ENCODE measurements around the gene CDX1. TPM values are rescaled to one million over a fixed set of nuclear protein-coding genes. Genes with fewer than 3 reads are reported as not detected.

Gene CDX1
- total RNA-seq, 1 experiment from 2014 or later: not detected

DNA sequence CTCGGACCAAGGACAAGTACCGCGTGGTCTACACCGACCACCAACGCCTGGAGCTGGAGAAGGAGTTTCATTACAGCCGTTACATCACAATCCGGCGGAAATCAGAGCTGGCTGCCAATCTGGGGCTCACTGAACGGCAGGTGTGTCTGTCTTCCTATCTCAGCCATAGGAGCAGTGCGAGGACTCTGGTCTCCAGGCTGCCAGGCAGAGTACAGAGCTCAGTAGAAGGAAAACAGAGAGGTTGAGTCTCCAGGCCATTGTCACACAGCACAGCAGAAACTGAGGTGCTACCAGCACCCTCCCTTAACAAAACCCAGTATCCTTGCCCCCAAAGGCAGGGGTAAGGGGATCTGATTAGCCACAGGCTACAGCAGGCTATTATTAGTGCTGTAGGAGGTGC, 16.2 kb downstream of the CDX1 start:
- DNase-seq (ENCODE audit: low read depth): no peak

DNA sequence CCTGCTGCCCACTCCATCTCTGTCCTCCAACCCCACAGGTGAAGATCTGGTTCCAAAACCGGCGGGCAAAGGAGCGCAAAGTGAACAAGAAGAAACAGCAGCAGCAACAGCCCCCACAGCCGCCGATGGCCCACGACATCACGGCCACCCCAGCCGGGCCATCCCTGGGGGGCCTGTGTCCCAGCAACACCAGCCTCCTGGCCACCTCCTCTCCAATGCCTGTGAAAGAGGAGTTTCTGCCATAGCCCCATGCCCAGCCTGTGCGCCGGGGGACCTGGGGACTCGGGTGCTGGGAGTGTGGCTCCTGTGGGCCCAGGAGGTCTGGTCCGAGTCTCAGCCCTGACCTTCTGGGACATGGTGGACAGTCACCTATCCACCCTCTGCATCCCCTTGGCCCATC, 16.9 kb downstream of the CDX1 start:
- no peak for DNase-seq (ENCODE audit: low read depth)

DNA sequence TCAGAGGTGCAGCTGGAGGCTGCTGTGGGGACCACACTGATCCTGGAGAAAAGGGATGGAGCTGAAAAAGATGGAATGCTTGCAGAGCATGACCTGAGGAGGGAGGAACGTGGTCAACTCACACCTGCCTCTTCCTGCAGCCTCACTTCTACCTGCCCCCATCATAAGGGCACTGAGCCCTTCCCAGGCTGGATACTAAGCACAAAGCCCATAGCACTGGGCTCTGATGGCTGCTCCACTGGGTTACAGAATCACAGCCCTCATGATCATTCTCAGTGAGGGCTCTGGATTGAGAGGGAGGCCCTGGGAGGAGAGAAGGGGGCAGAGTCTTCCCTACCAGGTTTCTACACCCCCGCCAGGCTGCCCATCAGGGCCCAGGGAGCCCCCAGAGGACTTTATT, 17.4 kb downstream of the CDX1 start:
- no peak for DNase-seq (ENCODE audit: low read depth)

DNA sequence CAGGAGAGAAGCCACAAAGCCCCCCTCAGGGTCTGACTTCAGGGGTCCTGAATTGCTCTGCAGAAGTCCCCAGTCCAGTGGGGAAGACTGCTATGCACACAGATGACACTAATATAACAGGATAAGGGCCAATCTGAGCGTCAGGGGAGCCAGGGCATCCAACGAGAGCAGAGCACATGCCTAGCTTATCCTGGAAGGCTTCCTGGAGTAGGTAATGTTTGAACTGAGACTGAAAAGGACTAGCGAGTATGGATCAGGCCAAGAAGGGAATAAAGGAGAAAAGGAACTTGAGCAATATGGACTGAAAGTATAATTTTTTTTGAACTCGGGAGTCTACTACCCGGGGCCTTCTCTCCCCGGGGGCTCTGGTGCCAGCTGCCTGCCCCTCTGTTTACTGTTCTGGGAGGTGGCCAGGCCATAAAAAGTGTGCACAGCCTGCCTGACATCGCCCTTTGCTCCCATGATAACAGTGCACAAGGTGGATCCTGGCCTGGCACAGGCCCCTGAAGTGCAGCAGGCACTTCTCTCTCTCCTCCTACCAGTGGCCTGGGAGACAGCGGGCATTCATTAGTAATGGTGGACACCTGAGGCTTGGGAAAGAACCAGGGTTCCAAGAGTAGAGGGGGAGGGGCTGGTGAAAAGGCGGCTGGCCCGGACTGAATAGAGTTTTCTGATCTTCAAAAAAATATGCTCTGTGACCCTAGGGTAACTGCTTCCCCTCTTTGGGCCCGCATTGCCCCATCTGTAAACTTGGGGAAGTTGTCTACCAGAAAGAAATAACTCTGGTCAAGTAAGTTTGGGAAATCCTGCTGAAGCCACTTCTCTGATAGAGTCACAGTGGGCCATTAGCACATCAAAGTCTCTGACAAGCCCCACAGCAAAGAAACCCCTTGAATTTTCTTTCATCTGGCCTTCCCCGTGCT, 18.7 kb downstream of the CDX1 start:
- no peak for DNase-seq (ENCODE audit: low read depth)

DNA sequence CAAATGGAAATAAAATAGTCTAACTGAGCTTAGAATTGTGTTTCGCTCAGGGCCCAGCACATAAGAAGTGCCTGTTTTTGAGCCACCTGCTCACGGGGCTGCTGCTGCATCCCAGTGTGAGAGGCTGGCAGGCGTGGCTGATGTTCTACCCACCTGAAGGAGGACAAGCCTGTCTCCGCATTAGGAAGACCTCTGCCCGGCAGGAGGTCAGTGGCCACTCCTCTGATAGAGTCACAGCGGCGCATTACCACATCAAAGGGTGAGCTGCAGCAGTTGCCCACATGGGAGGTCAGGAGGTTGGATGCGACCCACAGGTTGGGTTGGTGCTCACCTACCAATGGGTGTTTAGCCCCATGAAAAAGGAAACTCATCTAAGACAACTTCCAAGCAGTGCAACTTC, 19.6 kb downstream of the CDX1 start:
- no peak for DNase-seq (ENCODE audit: low read depth)

DNA sequence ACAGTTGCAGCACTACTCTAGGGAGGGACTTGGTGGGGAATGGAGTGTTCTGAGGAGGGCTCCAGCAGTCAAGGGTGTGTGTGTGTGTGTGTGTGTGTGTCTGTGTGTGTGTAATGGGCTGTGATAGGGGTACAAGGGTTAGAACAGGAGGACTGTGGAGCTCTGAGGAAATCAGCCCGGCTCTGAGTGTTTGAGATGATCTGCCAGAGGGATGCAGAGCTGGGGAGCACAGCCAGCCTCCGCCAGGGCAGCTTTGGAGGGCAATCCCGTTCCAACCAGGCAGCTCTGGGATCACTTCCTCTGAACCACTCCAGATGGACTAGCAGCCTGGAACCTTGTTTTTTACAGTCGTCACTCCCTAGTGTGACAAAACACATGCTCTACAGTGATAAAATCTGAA, 20.3 kb downstream of the CDX1 start:
- no peak for DNase-seq (ENCODE audit: low read depth)

DNA sequence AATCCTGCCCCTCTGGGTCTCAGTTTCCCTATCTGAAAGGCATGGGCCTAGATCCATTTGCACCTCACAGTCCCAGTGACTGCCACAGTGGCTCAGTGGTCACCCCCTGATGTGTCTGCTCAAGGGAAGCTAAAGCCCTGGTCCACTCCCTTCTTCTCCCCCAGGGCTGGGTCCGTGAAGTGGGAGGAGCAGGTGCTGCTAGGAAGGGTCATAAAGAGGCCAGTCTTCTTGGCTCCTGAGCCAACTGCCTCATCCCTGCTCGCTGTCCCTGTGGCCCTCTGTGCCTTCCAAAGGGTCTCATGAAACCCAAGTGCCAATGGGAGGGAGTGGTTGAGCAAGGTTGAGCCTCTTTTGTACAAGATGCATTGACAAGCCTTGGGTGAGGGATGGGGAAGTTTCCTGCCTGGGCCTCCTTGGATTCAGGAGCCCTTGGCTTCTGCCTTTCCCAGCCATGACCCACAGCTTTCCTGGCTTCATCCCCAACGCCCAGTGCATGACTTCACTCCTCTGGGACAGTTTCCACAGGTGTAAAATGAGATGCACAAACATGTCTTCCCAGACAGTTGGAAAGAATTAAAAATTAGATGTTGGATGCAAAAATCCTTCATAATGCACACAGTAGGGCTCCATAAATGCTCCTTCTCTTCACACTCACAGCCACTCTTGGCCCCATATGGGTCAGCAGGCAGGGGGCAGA, 21.7 kb downstream of the CDX1 start:
- DNase-seq (ENCODE audit: low read depth): no peak

DNA sequence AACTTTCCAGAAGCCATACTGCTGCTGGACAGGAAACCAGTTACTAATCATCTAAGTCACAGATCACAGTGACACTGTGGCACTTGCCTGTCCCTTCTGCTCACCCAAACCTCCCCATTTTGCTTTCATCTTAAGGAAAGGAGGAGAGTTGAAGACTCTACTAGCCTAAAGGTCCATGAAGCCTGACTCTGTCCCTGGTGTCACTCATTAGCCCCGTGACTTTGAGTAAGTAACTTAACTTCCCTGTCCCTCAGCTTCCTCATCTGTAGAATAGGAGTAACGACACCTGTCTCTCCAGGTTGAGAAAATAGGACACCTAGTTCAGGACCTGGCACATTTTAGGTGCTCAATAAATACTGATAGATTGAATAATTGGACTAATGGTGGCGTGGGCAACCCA, 22.7 kb downstream of the CDX1 start:
- DNase-seq (ENCODE audit: low read depth): no peak

DNA sequence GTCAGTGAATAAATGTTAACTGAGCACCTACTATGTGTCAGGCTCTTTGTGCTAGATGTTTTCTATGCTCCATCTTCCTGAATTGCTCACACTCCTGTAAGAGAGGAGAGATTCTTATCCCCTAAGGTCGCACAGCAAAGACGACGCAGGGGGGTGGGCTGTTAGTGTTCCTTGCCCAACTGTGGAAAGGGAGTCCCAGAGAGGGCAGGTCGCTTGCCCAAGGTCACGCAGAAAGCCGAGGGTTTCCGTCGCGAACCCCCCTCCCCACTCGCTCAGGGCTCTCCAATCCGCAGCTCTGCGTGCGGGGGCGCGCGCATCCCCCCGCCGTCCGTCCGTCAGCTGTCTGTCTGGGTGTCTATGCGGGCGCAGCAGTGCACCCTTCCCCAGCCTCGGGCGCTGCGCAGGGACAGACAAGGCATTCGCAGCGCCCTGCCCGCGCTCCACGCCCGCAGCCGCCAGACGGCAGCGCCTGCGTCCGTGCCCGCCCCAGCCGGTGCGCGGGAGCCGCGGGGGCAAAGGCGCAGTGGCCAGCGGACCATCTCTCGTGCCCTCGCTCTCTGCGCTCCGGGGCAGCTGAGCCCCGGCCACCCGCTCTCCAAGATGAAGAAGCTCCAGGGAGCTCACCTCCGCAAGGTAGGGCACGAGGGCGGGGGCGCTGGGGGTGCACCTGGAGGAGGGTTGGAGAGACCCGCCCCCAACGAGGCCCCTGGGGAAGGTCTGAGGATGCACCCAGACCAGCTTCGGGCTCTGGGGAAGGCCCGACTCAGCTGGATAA, 23.3 kb downstream of the CDX1 start, which contains the start of gene SLC6A7:
TSS of gene SLC6A7 (plus strand) at position 335 of the 775 bp plus-strand sequence. CDS start at position 601, 266 bp downstream.
- no peak for DNase-seq (ENCODE audit: low read depth)

DNA sequence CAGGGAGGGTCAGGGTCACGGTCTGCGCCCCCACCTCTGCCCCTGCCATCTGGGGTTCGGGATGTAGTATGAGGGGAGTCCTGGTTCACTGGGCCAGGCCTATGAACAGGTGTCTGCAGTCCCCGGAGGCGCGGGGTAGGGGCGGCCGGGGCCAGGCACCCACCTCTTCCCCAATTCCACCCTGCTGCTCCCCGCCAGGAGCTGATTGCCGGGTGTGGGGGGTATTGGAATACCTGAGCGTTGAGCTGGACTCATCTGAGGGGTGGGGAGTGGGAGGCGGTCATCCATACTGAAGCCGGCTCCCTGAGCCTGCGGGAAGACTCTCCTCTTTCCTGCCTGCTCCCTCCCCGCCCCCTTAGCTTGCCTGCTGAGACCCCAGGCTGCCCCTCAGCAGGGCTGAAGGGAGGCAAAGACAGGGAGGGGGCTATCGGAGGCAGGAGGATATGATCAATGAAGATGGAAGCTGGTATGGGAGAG, 24.0 kb downstream of the CDX1 start:
- DNase-seq (ENCODE audit: low read depth): no peak

DNA sequence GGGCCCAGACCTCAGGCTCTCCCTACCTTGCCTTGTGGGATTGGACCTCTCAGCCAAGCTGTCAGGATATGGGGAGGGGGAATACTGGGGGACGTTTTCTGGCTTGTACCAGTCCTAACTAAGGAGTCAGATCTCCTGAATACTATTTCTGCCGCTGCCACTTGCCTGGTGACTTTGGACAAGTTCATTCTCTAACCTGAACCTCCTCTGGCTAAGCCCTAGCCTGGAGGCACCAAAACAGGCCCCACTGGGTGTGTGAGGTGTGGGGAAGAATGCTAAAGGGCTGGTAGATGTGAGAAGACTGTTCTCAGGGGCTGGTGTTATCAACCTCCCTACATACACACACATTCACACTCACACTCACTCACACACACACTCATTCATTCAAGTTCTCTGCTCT, 24.4 kb downstream of the CDX1 start:
- no peak for DNase-seq (ENCODE audit: low read depth)

DNA sequence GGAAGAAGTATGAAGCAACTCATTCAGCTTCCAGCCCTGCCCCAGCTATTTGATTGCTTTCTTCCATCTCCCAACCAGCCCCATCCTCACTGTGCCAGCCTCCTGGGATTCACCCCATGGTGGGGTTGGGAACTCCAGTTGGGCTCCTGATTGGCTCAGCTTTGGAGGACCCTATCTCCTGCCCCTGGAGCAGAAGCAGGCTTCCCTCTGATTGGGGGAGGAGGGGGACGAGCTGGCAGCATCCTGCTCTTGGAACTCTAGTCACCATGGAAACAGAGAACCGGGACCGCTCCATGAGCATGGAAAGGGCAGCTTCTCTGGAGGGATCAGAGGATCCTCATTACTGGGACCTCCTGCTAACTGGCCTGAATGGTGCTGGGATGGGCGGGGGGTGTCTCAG, 25.9 kb downstream of the CDX1 start:
- DNase-seq (ENCODE audit: low read depth): no peak

DNA sequence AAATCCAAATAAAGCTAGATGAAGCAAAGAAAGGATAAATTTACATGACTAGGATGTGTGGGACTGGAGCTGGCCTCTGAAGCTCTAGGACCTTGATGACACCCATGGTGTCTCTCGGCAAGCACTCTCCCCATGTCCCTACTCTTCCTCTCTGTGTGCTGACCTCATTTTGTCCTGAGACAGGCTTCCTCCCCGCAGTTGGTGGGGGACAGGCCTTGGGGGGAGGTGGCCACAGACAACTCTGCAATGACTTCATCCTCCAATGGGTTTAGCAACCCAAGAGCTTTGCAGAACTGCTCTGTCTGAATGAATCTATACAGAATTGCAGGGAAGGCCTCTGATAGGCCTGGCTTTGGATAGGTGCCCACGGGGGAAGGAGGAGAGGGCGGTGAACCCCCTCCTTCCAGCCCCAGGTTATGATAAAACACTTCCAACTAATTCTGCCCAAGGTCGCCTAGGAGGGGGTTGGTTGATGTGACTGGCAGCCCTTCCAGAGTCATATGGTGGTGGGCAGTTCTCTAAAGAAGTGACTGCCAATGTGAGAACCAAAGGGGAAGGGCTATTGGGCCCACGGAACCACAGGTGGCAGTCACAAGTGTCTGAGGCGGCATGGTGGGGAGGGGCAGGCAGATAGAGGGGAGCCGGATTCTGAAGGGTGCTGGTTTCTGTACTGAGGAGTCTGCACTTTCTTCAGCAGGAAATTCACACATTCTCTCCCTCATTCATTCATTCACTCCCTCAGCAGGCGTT, 29.3 kb downstream of the CDX1 start:
- DNase-seq (ENCODE audit: low read depth): no peak

DNA sequence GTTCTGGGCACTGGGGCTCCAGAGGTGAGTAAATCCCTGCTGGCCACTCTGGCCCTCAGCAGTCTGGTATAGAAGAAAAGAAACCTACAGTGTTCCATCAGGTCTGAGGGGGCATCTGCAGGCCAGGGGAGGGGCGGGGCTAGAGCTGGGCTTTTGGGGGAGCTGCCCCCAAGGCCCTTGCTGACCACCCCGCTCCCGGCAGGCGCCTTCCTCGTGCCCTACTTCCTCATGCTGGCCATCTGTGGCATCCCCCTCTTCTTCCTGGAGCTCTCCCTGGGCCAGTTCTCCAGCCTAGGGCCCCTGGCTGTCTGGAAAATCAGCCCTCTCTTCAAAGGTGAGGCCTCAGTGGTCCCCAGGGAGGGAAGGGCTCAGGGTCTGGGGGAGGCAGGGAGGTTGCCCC, 29.9 kb downstream of the CDX1 start:
- no peak for DNase-seq (ENCODE audit: low read depth)

DNA sequence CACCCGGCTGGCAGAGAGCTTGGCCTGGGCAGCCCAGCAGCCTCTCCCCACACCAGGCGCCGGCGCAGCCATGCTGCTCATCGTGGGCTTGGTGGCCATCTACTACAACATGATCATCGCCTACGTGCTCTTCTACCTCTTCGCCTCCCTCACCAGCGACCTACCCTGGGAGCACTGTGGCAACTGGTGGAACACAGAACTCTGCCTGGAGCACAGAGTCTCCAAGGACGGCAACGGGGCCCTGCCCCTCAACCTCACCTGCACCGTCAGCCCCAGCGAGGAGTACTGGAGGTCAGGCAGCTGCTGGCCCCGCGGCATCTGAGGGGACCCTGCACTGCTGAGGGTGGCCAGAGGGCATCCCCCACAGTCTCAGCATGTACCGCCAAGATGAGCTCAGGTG, 30.4 kb downstream of the CDX1 start:
- DNase-seq (ENCODE audit: low read depth): no peak

DNA sequence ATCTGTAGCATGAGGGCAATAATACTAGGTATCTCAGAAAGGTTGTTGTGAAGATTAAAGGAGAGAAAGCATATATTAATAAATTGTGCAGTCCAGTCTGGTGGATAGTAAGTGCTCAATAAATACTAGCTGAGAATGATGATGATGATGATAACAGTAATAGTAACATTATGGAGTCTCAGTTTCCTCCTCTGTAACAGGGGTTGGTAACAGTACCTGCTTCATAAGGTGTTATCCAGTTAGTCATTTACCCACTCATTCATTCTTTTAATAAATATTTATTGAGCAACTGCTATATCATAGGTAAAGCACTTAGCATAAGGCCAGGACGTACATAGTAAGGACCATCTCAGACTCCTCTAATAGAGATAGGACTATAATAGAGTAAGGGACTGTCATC, 30.9 kb downstream of the CDX1 start:
- DNase-seq (ENCODE audit: low read depth): no peak

DNA sequence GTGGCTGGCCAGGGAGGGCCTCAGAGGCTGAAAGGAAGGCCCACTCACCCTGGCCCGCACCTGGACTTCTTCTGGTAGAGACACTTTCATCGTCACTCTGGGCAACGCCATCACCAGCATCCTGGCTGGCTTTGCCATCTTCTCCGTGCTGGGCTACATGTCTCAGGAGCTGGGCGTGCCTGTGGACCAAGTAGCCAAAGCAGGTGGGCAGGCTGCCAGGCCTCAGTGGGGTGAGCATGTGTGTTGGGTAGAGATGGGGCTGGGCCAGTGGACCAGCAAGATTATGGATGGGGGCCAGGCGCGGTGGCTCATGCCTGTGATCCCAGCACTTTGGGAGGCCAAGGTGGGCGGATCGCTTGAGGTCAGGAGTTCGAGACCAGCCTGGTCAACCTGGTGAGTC, 35.9 kb downstream of the CDX1 start:
- DNase-seq (ENCODE audit: low read depth): no peak

DNA sequence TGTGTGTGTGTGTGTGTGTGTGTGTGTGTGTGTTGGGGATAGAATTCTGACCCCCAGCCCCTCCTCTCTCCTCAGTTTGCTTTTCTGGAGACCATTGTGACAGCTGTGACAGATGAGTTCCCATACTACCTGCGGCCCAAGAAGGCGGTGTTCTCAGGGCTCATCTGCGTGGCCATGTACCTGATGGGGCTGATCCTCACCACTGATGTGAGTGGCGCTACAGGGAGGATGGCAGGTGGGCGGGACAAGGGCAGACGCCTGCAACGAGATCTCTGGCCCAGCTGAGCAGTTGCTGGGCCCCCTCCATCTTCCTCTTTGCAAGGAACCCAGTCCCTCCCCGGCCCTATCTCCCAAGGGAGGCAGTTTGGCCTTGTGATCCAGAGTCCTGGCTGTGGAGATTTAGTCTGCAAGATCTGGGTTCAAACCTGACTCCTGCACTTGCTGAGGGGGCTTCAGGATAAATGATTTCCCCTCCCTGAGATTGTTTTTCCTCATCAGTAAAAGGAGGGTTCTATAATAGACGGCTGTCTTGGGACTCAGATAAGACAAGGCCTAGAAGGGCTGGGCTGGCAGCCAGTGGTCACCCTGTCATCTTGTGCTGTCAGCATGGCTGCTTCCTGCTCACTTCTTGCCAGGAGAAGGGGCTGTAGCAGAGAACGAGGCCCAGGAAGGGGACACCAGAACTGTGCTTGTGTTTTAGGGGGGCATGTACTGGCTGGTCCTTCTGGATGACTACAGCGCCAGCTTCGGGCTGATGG, 37.4 kb downstream of the CDX1 start:
- no peak for DNase-seq (ENCODE audit: low read depth)

DNA sequence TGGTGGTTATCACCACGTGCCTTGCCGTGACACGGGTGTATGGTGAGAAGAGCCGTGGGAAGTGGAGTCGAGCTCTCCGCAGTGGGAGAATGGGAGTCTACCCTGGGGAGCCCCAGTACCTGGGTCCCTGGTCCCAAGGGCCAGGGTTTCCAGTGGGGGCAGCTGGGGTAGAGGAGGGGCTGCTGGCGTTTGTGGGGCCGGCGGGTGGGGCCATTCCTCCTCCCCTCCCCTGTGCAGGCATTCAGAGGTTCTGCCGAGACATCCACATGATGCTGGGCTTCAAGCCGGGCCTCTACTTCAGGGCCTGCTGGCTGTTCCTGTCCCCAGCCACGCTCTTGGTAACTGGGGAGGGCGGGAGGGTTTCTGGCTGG, 38.0 kb downstream of the CDX1 start:
- DNase-seq (ENCODE audit: low read depth): no peak

DNA sequence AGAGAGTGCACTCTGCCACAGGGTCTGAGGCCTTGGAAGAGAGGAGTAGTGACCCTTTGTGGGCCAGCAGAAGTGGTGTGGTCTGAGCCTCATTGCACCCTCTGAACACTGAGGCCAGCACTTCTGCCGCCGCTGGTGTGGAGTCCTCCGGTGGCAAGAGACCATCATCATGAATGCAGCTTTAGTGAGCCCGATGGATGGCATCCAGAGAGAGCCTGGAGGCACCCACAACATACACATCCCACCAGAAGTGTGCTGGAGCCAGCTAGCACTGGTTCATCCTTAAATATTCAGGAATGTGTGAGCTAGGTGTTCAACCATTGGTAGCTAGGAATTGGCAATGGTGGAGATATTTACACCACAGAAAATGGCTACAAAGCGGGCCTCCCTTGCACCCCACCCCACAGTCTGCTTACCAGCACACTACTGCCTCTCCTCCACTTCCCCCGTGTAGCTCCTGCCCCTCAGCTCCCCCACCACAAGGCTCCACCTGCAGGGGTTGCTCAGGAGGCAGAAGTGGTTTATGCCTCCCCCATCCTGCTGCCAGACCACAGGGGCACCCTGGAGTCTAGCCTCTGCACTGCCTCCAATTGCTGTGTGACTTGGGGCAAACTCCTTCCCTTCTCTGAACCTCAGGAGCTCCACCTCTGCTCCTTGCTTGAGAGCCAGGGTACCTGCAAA, 39.7 kb downstream of the CDX1 start:
- no peak for DNase-seq (ENCODE audit: low read depth)

Measured in LHCN-M2 (cell line).